Astrocyte (in vitro differentiated cells and primary cell): ENCODE measurements around the gene STON2. TPM values are rescaled to one million over a fixed set of nuclear protein-coding genes. Genes with fewer than 3 reads are reported as not detected.

ENCODE experiments used
- DNase-seq: peaks from one replicate; pipeline ENCODE4 v3.0.0-alpha.2; 2010; ENCODE audit warnings: low read depth
- FAIRE-seq: peaks from 2 replicates; lab custom pipeline; 2011; peaks lifted over from hg19 to GRCh38; lab: Jason Lieb, UNC
- H2AFZ ChIP-seq: 2 replicates; pipeline ENCODE4 v1.6.0; 2012; ENCODE audit warnings: low read depth, low read length, inconsistent platforms
- H3K27ac ChIP-seq: 2 replicates; pipeline ENCODE4 v1.5.1; 2011; ENCODE audit warnings: low read depth, low read length, inconsistent platforms
- H3K27me3 ChIP-seq: 2 replicates; pipeline ENCODE4 v1.6.0; 2011; ENCODE audit warnings: low read length, inconsistent platforms; ENCODE audit not compliant: insufficient read depth
- H3K36me3 ChIP-seq: 2 replicates; pipeline ENCODE4 v1.5.1; 2011; ENCODE audit warnings: low read length, inconsistent platforms; ENCODE audit not compliant: insufficient read depth
- H3K4me1 ChIP-seq: 2 replicates; pipeline ENCODE4 v1.5.1; 2011; ENCODE audit warnings: low read length, inconsistent platforms; ENCODE audit not compliant: insufficient read depth
- H3K4me2 ChIP-seq: 2 replicates; pipeline ENCODE4 v1.6.0; 2012; ENCODE audit warnings: low read length, inconsistent platforms
- H3K4me3 ChIP-seq: 2 replicates; pipeline ENCODE4 v1.5.1; 2011; ENCODE audit warnings: low read depth, mild to moderate bottlenecking, low read length, inconsistent platforms; ENCODE audit not compliant: insufficient read depth
- H3K79me2 ChIP-seq: 2 replicates; pipeline ENCODE4 v1.6.0; 2012; ENCODE audit warnings: mild to moderate bottlenecking, low read length, inconsistent platforms; ENCODE audit not compliant: insufficient read depth
- H3K9ac ChIP-seq: 2 replicates; pipeline ENCODE4 v1.6.0; 2012; ENCODE audit warnings: mild to moderate bottlenecking, low read length, inconsistent platforms
- H3K9me3 ChIP-seq: 2 replicates; pipeline ENCODE4 v1.5.1; 2012; ENCODE audit warnings: low read depth, mild to moderate bottlenecking, low read length, inconsistent platforms; ENCODE audit not compliant: insufficient read depth
- H4K20me1 ChIP-seq: 2 replicates; pipeline ENCODE4 v1.6.0; 2012; ENCODE audit warnings: low read length, inconsistent platforms; ENCODE audit not compliant: insufficient read depth
- H3K27ac Mint-ChIP-seq: one replicate; pipeline ENCODE4 v1.8.0; 2021; ENCODE audit warnings: mild to moderate bottlenecking, mixed read lengths; ENCODE audit not compliant: unreplicated experiment
- H3K27me3 Mint-ChIP-seq: one replicate; pipeline ENCODE4 v1.8.0; 2021; ENCODE audit warnings: low read depth, mixed read lengths; ENCODE audit not compliant: unreplicated experiment
- H3K36me3 Mint-ChIP-seq: one replicate; pipeline ENCODE4 v1.8.0; 2021; ENCODE audit warnings: low read depth, mixed read lengths; ENCODE audit not compliant: unreplicated experiment
- H3K4me1 Mint-ChIP-seq: one replicate; pipeline ENCODE4 v1.8.0; 2021; ENCODE audit warnings: low read depth, mixed read lengths; ENCODE audit not compliant: unreplicated experiment
- H3K4me3 Mint-ChIP-seq: one replicate; pipeline ENCODE4 v1.8.0; 2021; ENCODE audit warnings: mild to moderate bottlenecking, moderate library complexity, mixed read lengths; ENCODE audit not compliant: unreplicated experiment
- H3K9me3 Mint-ChIP-seq: one replicate; pipeline ENCODE4 v1.8.0; 2021; ENCODE audit warnings: mild to moderate bottlenecking, mixed read lengths; ENCODE audit not compliant: unreplicated experiment
- EZH2 ChIP-seq: IDR thresholded peaks from 2 replicates; pipeline ENCODE4 v1.6.1; 2012; ENCODE audit warnings: mild to moderate bottlenecking, low read length, inconsistent platforms; ENCODE audit not compliant: insufficient read depth
- total RNA-seq: library from RNA; stranded (reverse); gene quantifications from 2 replicates; pipeline ENCODE4 v1.2.1, GENCODE V29; 2021
- TF ChIP-seq, protein P1 (sequence below): IDR thresholded peaks from 2 replicates; pipeline ENCODE4 v1.5.1; 2011; ENCODE audit warnings: low read depth, mild to moderate bottlenecking, inconsistent platforms, low read length, moderate library complexity; ENCODE audit not compliant: insufficient read depth

The STON2 gene
- total RNA-seq, 1 donor from 2014 or later, result 52.9 TPM

DNA sequence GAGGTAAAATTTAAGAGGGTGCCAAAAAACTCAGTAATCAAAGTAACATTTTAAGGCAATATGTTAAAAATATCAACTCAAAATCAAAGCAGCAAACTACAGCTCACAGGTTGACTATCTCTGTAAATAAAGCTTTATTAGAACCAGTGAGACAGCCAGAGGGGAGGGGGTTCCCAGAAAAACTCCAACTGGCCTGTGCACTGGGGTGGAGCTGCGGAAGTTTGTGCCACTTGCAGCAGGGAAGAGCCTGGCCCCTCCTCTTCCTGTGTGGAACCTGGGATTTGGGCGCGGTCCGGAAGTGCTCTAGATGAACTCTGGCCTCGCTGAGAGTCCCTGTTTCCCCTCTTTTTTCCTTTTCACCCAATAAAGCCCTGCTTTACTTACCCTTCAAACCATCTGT is 8.1 kb downstream of the STON2 start:
- Histone ChIP-seq H4K20me1 (no peaks in the 10 kb centered on the region), H3K79me2 (no peaks in the 10 kb centered on the region), H3K4me2 (no peak overlapping the region), H3K27ac (no peak overlapping the region), H3K27me3 (peaks cover 12% of the 10 kb centered on the region), H2AFZ (no peak overlapping the region), H3K36me3 (no peaks in the 10 kb centered on the region), H3K4me1 (no peaks in the 10 kb centered on the region), H3K9ac (no peak overlapping the region), H3K4me3 (no peak overlapping the region), H3K9me3 (peaks cover 2% of the 10 kb centered on the region)
- Mint-ChIP-seq H3K36me3 (no peaks in the 10 kb centered on the region), H3K9me3 (peaks cover 6% of the 10 kb centered on the region), H3K27ac (no peak overlapping the region), H3K27me3 (no peaks in the 10 kb centered on the region), H3K4me3 (no peak overlapping the region), H3K4me1 (peaks cover 2% of the 10 kb centered on the region)
- no peak for FAIRE-seq
- TF ChIP-seq, protein P1, sequence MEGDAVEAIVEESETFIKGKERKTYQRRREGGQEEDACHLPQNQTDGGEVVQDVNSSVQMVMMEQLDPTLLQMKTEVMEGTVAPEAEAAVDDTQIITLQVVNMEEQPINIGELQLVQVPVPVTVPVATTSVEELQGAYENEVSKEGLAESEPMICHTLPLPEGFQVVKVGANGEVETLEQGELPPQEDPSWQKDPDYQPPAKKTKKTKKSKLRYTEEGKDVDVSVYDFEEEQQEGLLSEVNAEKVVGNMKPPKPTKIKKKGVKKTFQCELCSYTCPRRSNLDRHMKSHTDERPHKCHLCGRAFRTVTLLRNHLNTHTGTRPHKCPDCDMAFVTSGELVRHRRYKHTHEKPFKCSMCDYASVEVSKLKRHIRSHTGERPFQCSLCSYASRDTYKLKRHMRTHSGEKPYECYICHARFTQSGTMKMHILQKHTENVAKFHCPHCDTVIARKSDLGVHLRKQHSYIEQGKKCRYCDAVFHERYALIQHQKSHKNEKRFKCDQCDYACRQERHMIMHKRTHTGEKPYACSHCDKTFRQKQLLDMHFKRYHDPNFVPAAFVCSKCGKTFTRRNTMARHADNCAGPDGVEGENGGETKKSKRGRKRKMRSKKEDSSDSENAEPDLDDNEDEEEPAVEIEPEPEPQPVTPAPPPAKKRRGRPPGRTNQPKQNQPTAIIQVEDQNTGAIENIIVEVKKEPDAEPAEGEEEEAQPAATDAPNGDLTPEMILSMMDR, result no peak
- no peak for TF ChIP-seq EZH2
- no peak for DNase-seq

GRCh38 chr14:81390696-81391095 is 9.4 kb downstream of the STON2 start:
- Histone ChIP-seq H2AFZ (no peak overlapping the region), H3K27ac (no peak overlapping the region)
- no peak for DNase-seq

DNA sequence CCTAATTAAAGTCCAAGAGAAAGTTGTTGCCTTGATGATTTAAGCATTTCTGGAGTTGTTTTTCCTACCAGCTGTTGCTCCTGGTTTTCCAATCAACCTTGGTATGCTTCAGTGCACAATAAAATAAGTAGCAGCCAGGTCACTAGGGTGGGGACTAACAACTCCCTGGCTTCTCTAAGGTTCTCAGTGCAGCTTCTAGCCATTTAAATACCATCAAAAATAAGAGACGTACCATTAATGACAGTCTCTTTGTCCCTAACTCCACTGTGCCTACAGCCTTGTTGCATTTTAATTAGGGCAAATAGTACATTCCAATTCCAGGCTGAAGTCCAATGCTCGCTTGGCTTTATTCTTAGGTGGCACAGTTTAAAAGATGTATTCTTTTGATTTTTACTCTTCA is 11.8 kb downstream of the STON2 start:
- TF ChIP-seq, protein P1, result no peak
- no peak for TF ChIP-seq EZH2
- DNase-seq (no peak), FAIRE-seq (no peak)
- Histone ChIP-seq H3K4me1 (peaks cover 3% of the 10 kb centered on the region), H4K20me1 (no peaks in the 10 kb centered on the region), H3K4me2 (no peak overlapping the region), H3K27me3 (peaks cover 5% of the 10 kb centered on the region), H3K9me3 (no peaks in the 10 kb centered on the region), H3K36me3 (no peaks in the 10 kb centered on the region), H3K9ac (no peak overlapping the region), H3K27ac (no peak overlapping the region), H3K79me2 (no peaks in the 10 kb centered on the region), H3K4me3 (no peak overlapping the region), H2AFZ (no peak overlapping the region)
- peaks cover 8% of the 10 kb centered on the region for H3K4me1 Mint-ChIP-seq
- H3K27ac Mint-ChIP-seq, result no peak overlapping the region
- no peaks in the 10 kb centered on the region for H3K36me3 Mint-ChIP-seq
- peaks cover 2% of the 10 kb centered on the region for H3K27me3 Mint-ChIP-seq
- no peak overlapping the region for H3K4me3 Mint-ChIP-seq
- H3K9me3 Mint-ChIP-seq, result peaks cover 6% of the 10 kb centered on the region

More at GRCh38 chr14:81390696-81391095, 9.4 kb downstream of the STON2 start:
- H3K27me3 ChIP-seq, result peaks cover 12% of the 10 kb centered on the region
- H3K4me1 ChIP-seq, result no peaks in the 10 kb centered on the region
- H3K79me2 ChIP-seq, result no peaks in the 10 kb centered on the region
- H3K4me3 ChIP-seq, result no peak overlapping the region
- FAIRE-seq, result no peak
- Mint-ChIP-seq H3K36me3 (no peaks in the 10 kb centered on the region), H3K27ac (no peak overlapping the region), H3K9me3 (peaks cover 6% of the 10 kb centered on the region), H3K27me3 (no peaks in the 10 kb centered on the region), H3K4me1 (peaks cover 2% of the 10 kb centered on the region), H3K4me3 (no peak overlapping the region)
- H4K20me1 ChIP-seq, result no peaks in the 10 kb centered on the region
- peaks cover 2% of the 10 kb centered on the region for H3K9me3 ChIP-seq
- H3K9ac ChIP-seq, result no peak overlapping the region
- no peak overlapping the region for H3K4me2 ChIP-seq
- H3K36me3 ChIP-seq, result no peaks in the 10 kb centered on the region
- no peak for TF ChIP-seq EZH2
- TF ChIP-seq, protein P1, result no peak
